ENCODE data around the gene LGR6.

- TF ChIP-seq EP300 (IDR thresholded peaks at IDR 0.05) (no peak), CTCF (IDR thresholded peaks at IDR 0.05) (no peak), POLR2AphosphoS5 (IDR thresholded peaks at IDR 0.05) (no peak), POLR2A (IDR thresholded peaks at IDR 0.05; ENCODE audit: low read depth) (no peak)
Measured at GRCh38 chr1:202172015-202172355, 21.6 kb upstream of the LGR6 start.

All from esophagus muscularis mucosa (tissue), 4 donors.